PC-3 (cell line): ENCODE measurements around the gene ATF7.
"Not testable (repeated sequence)": the region's sequence is repeated elsewhere in the genome, so short reads cannot be mapped to it uniquely, and the experiment has no call there.

ENCODE experiments used
- CTCF ChIP-seq: fragments of 300-600 bp; sonication (generic); conservative IDR thresholded peaks from 2 replicates; pipeline ENCODE4 v1.5.1; 2017; ENCODE audit warnings: antibody characterized with exemption, low read depth, mild to moderate bottlenecking, low read length
- EZH2 ChIP-seq: fragments of 300-600 bp; sonication (generic); IDR thresholded peaks from one replicate; pipeline ENCODE4 v1.6.1; 2017; ENCODE audit warnings: antibody characterized with exemption, mild to moderate bottlenecking, low read length; ENCODE audit not compliant: unreplicated experiment

GRCh38 chr12:53598971-53599370, 27.2 kb downstream of the ATF7 start:
- not testable (repeated sequence) for TF ChIP-seq CTCF, EZH2
